ENCODE measurements around the gene SMIM41.
A peak's percentile ranks its signal among the peaks of the same experiment; 100 is the strongest.

The SMIM41 gene

DNA sequence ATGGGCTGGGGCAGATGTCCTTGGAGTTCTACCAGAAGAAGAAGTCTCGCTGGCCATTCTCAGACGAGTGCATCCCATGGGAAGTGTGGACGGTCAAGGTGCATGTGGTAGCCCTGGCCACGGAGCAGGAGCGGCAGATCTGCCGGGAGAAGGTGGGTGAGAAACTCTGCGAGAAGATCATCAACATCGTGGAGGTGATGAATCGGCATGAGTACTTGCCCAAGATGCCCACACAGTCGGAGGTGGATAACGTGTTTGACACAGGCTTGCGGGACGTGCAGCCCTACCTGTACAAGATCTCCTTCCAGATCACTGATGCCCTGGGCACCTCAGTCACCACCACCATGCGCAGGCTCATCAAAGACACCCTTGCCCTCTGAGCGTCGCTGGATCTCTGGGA, 2.7 kb upstream of the SMIM41 start:
- H3K4me3 ChIP-seq (ENCODE audit: low read length): no peak overlapping the region
- DNase-seq (ENCODE audit: low read depth): no peak

GRCh38 chr12:52078276-52078675, 1.2 kb upstream of the SMIM41 start:
- no peak for TF ChIP-seq CTCF (conservative IDR thresholded peaks at IDR 0.05; ENCODE audit: low read length)
- DNase-seq (ENCODE audit: low read depth): no peak
- no peak overlapping the region for H3K4me3 ChIP-seq (ENCODE audit: low read length)

More for the DNA sequence above, 2.7 kb upstream of the SMIM41 start:
- TF ChIP-seq CTCF (conservative IDR thresholded peaks at IDR 0.05; ENCODE audit: low read length): no peak

DNA sequence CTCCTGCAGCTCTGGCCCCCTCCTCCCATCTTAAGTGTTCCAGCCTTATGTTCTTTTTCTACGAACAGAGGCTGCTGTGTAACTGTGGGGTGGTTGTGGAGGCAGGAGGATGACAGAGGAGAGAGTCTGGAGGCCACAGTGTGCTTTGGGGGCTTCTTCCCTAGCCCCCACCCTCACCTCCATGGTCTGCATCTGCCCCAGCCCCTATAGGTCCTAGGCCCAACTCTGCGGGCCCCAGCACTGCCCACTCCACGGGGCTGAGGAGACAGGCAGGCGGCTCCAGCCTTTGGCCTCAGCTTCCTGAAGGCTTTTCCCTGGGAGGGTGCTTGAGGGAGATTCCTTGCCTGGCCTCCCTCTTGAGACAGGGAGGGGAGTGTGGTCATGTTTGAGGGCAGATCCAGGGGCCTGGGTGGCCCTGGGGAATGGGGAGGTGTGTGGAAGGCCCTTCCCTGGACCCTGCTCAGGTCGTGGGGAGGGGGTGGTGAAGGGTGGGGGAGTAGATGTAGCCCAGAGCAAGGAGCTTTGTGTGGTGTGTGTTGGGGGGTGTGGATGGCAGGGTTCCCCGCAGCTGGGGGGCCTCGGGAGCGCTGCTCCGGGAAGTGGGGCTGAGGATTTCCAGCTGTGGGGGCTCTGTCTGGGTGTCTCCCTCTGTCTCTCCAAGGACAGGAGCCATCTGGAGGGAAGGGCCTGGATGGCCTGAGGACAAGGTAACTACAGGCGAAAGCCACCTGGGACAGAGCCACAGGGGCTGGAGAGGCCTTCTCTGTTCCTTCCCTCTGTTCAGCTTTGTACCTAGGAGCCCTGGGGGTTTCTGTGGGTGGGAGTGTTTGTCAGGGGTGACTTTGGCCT, 1.1 kb downstream of the SMIM41 start:
- no peak for DNase-seq (ENCODE audit: low read depth)
- TF ChIP-seq CTCF (conservative IDR thresholded peaks at IDR 0.05; ENCODE audit: low read length): no peak

DNA sequence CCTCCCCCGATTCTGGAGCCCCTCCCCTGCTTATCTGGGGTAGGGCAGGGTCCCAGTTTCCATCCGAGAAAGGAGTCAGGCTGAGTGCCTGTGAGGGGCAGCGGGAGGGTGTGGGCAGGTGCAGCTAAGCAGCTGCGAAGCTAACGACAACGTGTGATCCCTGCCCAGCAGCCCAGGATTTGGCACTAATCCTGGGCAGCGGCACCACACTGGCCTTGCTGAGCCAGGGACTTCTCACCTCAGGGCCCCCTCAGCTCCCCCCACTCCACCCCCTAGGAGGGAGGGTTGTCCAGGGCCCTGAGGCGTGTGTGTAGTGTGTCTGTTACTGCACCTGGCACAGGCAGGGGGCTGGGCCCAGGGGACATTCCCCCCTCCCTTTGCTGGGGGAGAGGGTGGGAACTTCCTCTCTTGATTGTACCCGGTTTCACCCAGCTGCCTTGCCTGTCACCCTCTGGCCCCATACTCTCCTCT, 1.8 kb downstream of the SMIM41 start:
- no peak overlapping the region for H3K4me3 ChIP-seq (ENCODE audit: low read length)
- no peak for TF ChIP-seq CTCF (conservative IDR thresholded peaks at IDR 0.05; ENCODE audit: low read length)
- no peak for DNase-seq (ENCODE audit: low read depth)

More for the DNA sequence above, 1.1 kb downstream of the SMIM41 start:
- no peak overlapping the region for H3K4me3 ChIP-seq (ENCODE audit: low read length)

DNA sequence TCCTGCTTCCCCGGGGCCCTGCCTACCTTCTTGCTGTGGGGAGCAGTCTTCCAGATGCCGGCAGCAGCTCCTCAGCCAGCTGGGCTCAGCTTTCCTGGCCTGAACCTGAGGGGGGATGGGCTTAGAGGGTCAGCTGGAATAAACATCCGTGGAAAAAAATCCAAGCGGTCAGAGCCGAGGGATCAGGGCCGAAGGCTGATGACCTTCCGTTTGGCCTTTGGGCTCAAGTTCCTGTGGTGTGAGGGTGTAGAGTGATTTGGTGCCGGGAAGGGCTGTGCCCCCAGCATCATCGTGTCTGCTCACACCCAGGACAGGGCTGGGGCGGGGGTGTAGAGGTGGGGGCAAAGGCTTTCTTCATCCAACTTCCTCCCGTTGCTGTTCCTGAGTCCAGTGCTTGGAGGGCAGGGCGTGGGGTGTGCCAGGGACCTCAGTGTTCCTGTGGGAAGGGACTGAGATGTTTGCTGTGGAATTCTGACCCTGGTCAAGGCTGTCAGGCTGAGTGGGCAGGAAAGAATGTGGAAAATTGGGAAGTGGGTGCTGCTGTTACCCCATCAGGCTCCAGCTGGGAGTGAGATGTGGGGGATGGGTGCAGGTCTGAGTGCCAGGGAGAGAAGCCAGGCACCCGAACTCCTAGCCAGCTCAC, 2.6 kb downstream of the SMIM41 start:
- peak; percentile 86 for DNase-seq (ENCODE audit: low read depth)
- no peak overlapping the region for H3K4me3 ChIP-seq (ENCODE audit: low read length)
- no peak for TF ChIP-seq CTCF (conservative IDR thresholded peaks at IDR 0.05; ENCODE audit: low read length)

GRCh38 chr12:52082669-52082987, 3.1 kb downstream of the SMIM41 start:
- no peak for DNase-seq (ENCODE audit: low read depth)
- no peak overlapping the region for H3K4me3 ChIP-seq (ENCODE audit: low read length)
- TF ChIP-seq CTCF (conservative IDR thresholded peaks at IDR 0.05; ENCODE audit: low read length): no peak

Measured in AG10803 (cell line).